Measurements from ENCODE around the gene FGFR2. TPM values are rescaled to one million over a fixed set of nuclear protein-coding genes. Genes with fewer than 3 reads are reported as not detected.

Gene FGFR2
- total and polyA plus RNA-seq, 2 of the 4 experiments (the other 2 are of a cell fraction): not detected

DNA sequence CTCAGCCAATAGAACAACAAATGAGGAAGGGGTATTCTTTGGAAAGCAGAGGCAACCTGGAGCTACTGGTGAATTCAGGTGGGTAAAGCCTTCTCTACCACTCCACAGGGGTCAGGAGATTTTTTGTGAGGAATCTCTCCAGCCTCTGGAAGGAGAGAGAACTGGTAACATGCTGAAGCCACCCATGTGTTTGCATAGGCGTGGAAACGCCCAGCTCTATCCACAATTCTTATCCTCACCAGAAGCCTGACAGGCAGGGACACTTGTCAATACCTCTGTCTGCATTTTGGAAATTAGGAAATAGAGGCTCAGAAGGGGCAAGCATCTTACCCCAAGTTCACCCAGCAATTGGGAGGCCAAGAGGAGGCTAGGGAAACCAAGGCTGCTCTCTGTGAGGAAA is 133.7 kb downstream of the FGFR2 start:
- H3K18ac ChIP-seq (ENCODE audit: low read depth, low read length): no peak overlapping the region

More for the DNA sequence above, 133.7 kb downstream of the FGFR2 start:
- no peak overlapping the region for H2BK120ac ChIP-seq (ENCODE audit: low read depth, low read length)
- no peak overlapping the region for H4K5ac ChIP-seq (ENCODE audit: low read depth, low read length)
- no TSS peak for BruUV-seq (replicated peaks)
- H3K9me1 ChIP-seq (ENCODE audit: insufficient read depth, low read length): no peaks in the 10 kb centered on the region
- H3K9ac ChIP-seq (ENCODE audit: low read depth, low read length): no peak overlapping the region
- no peaks in the 10 kb centered on the region for H3K27me3 ChIP-seq (ENCODE audit: control insufficient read depth, insufficient read depth, low read length)
- no peaks in the 10 kb centered on the region for H3K4me1 ChIP-seq (ENCODE audit: control insufficient read depth, insufficient read depth, low read length)
- H2AK5ac ChIP-seq (ENCODE audit: low read depth, low read length): no peak overlapping the region
- H3K23ac ChIP-seq (ENCODE audit: low read depth, low read length): no peak overlapping the region
- no peak overlapping the region for H4K8ac ChIP-seq (ENCODE audit: low read depth in 2 of 2, low read length in 2 of 2)
- no peak overlapping the region for H3K4me3 ChIP-seq (ENCODE audit: insufficient read depth, low read depth, low read length)
- H3K4ac ChIP-seq (ENCODE audit: low read depth, low read length): no peak overlapping the region
- CTCF ChIA-PET: no interaction called here
- DNase-seq: no peak
- no CpG with 5 or more reads among the region's 2 CpGs for WGBS, 2 experiments (ENCODE audit: extremely low coverage in 2 of 2, insufficient read length in 1 of 2)
- no peak overlapping the region for H2AK9ac ChIP-seq (replicated peaks; ENCODE audit: low read depth, low read length, poor library complexity)
- POLR2A ChIA-PET (ENCODE audit: unreplicated experiment): interaction anchor here (0.6 kb wide), 1 partner anchor 330 kb away, joined by 3 read pairs; no protein-coding TSS in a partner anchor
- in situ Hi-C loops (cut with MboI; ENCODE audit: low sequenced_read_pairs): no loop called here
- intact Hi-C loops (cut with micrococcal nuclease): no loop called here
- no peak overlapping the region for H2BK15ac ChIP-seq (ENCODE audit: low read depth, low read length)
- no peaks in the 10 kb centered on the region for H3K79me1 ChIP-seq (ENCODE audit: low read depth in 1 of 2, low read length in 2 of 2)
- H3K4me2 ChIP-seq (ENCODE audit: low read depth, low read length): no peak overlapping the region
- H3K56ac ChIP-seq (ENCODE audit: extremely low read depth, insufficient read depth, low read length): no peak overlapping the region
- dilution Hi-C loops (cut with HindIII; ENCODE audit: low sequenced_read_pairs, unreplicated experiment): no loop called here
- no peak overlapping the region for H2BK5ac ChIP-seq (ENCODE audit: low read depth, low read length, poor library complexity, severe bottlenecking)
- H3K36me3 ChIP-seq (ENCODE audit: control insufficient read depth, insufficient read depth, low read length): no peaks in the 10 kb centered on the region
- peaks cover 40% of the 10 kb centered on the region for H3K9me3 ChIP-seq (ENCODE audit: control insufficient read depth, insufficient read depth, low read length)
- no peak overlapping the region for H4K91ac ChIP-seq (ENCODE audit: insufficient read depth, low read depth, low read length)
- H4K20me1 ChIP-seq (ENCODE audit: insufficient read depth, low read length): no peaks in the 10 kb centered on the region
- TF ChIP-seq MXI1 (IDR thresholded peaks at IDR 0.05; ENCODE audit: borderline replicate concordance, low read depth, low read length): no peak
- TF ChIP-seq BHLHE40 (IDR thresholded peaks at IDR 0.05; ENCODE audit: low read depth, low read length): no peak
- no peak for TF ChIP-seq CHD1 (IDR thresholded peaks at IDR 0.05; ENCODE audit: low read depth, low read length)
- no peak for TF ChIP-seq CEBPB (IDR thresholded peaks at IDR 0.05; ENCODE audit: low read depth, low read length)
- TF ChIP-seq FOS (IDR thresholded peaks at IDR 0.05; ENCODE audit: low read depth, low read length): no peak
- TF ChIP-seq MAZ (IDR thresholded peaks at IDR 0.05; ENCODE audit: borderline replicate concordance, low read depth, low read length): no peak
- TF ChIP-seq RCOR1 (IDR thresholded peaks at IDR 0.05; ENCODE audit: insufficient replicate concordance, low read length): no peak
- no peak for TF ChIP-seq MAFK (IDR thresholded peaks at IDR 0.05; ENCODE audit: low read depth, low read length)
- no peak for TF ChIP-seq NFE2L2 (IDR thresholded peaks at IDR 0.05; ENCODE audit: low read depth, low read length)
- no peak for TF ChIP-seq RFX5 (IDR thresholded peaks at IDR 0.05; ENCODE audit: low read depth, low read length)
- TF ChIP-seq, protein P1, sequence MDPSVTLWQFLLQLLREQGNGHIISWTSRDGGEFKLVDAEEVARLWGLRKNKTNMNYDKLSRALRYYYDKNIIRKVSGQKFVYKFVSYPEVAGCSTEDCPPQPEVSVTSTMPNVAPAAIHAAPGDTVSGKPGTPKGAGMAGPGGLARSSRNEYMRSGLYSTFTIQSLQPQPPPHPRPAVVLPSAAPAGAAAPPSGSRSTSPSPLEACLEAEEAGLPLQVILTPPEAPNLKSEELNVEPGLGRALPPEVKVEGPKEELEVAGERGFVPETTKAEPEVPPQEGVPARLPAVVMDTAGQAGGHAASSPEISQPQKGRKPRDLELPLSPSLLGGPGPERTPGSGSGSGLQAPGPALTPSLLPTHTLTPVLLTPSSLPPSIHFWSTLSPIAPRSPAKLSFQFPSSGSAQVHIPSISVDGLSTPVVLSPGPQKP (IDR thresholded peaks at IDR 0.05; ENCODE audit: borderline replicate concordance, low read depth, low read length): no peak
- ATAC-seq (ENCODE audit: low read depth): no peak
- no peak overlapping the region for H3K27ac ChIP-seq (ENCODE audit: insufficient read depth, low read length)
- H2AFZ ChIP-seq (replicated peaks; ENCODE audit: low read length, poor library complexity): no peak overlapping the region
- H2BK20ac ChIP-seq (ENCODE audit: low read depth, low read length): no peak overlapping the region
- H3K14ac ChIP-seq (replicated peaks; ENCODE audit: low read depth, low read length): no peak overlapping the region

All from IMR-90 (cell line).